Body of pancreas (tissue), 4 donors: ENCODE measurements around the gene DNAJC7.

Experiments used
- CTCF ChIP-seq, 7 experiments: fragments of 450-650 bp in 4 of 7; fragments of 200-600 bp in 3 of 7; sonication (generic) in 3 of 7; IDR thresholded peaks; one replicate each; pipeline ENCODE4 v1.5.1; 2016 to 2019; ENCODE audit warnings: antibody characterized with exemption in 7 of 7
- POLR2A ChIP-seq, 3 donors: fragments of 450-650 bp; IDR thresholded peaks; one replicate each; pipeline ENCODE4 v1.6.1; 2016; ENCODE audit warnings: antibody characterized with exemption in 3 of 3, mild to moderate bottlenecking in 2 of 3

DNA sequence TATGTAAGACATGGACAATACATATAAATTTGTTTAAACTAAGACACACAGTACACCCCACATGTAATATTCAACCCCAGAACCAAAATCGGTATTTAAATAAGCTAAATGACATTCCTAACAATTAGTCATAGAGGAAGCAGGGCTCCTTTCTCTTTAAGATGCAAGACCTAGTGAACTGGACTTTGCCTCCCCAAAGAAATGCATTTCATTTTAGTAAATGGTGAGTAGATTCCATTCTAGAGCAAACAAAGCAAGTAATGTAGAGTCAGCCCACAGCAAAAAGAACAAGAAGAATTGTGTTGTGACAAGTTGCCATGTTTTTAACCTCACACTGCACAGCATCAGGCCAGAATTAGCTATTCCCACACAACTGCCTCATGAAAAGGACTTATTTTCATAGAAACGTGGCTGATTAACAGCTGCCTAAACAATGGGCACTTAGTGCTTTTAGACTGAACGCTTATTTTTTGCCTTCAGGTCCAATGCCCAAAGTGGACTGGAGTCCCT, 14.4 kb downstream of the DNAJC7 start:
- TF ChIP-seq POLR2A (IDR thresholded peaks at IDR 0.05) (no peak), CTCF (IDR thresholded peaks at IDR 0.05) (no peak)
